GM23248 (cell line): Measurements from ENCODE around the gene CCL17. TPM values are rescaled to one million over a fixed set of nuclear protein-coding genes. Genes with fewer than 3 reads are reported as not detected.
A peak's percentile ranks its signal among the peaks of the same experiment; 100 is the strongest.

Source experiments
- DNase-seq: peaks from one replicate; pipeline ENCODE4 v3.0.0-alpha.2; 2015
- H2AFZ ChIP-seq: fragments of 200-600 bp; sonication (generic); 2 replicates; pipeline ENCODE4 v1.6.1; 2016; ENCODE audit warnings: antibody characterized with exemption
- H3F3A ChIP-seq: fragments of 200-600 bp; sonication (generic); 2 replicates; pipeline ENCODE4 v1.6.1; 2016; ENCODE audit warnings: mild to moderate bottlenecking, antibody characterized with exemption, mixed run types; ENCODE audit not compliant: insufficient read depth
- H3K27ac ChIP-seq: fragments of 200-600 bp; sonication (generic); 2 replicates; pipeline ENCODE4 v1.5.1; 2016; ENCODE audit warnings: mild to moderate bottlenecking
- H3K27me3 ChIP-seq: fragments of 200-600 bp; sonication (generic); replicated peaks from 2 replicates; pipeline ENCODE4 v1.6.1; 2016; ENCODE audit warnings: mild to moderate bottlenecking; ENCODE audit not compliant: insufficient read depth
- H3K36me3 ChIP-seq: fragments of 200-600 bp; sonication (generic); 2 replicates; pipeline ENCODE4 v1.6.1; 2016; ENCODE audit warnings: low read depth, mild to moderate bottlenecking
- H3K4me1 ChIP-seq: fragments of 200-600 bp; sonication (generic); 2 replicates; pipeline ENCODE4 v1.6.1; 2016; ENCODE audit warnings: mild to moderate bottlenecking; ENCODE audit not compliant: insufficient read depth
- H3K4me2 ChIP-seq: fragments of 200-600 bp; sonication (generic); one replicate; pipeline ENCODE4 v1.6.1; 2016; ENCODE audit warnings: mild to moderate bottlenecking; ENCODE audit not compliant: unreplicated experiment
- H3K4me3 ChIP-seq: fragments of 200-600 bp; sonication (generic); 2 replicates; pipeline ENCODE4 v1.5.1; 2016; ENCODE audit warnings: mild to moderate bottlenecking
- H3K79me2 ChIP-seq: fragments of 200-600 bp; sonication (generic); 2 replicates; pipeline ENCODE4 v1.6.1; 2016; ENCODE audit warnings: mild to moderate bottlenecking; ENCODE audit not compliant: insufficient read depth
- H3K9ac ChIP-seq: fragments of 200-600 bp; sonication (generic); 2 replicates; pipeline ENCODE4 v1.6.1; 2016; ENCODE audit warnings: mild to moderate bottlenecking
- H3K9me2 ChIP-seq: fragments of 200-600 bp; sonication (generic); 2 replicates; pipeline ENCODE4 v1.6.1; 2016; ENCODE audit warnings: mixed run types, mild to moderate bottlenecking, moderate library complexity; ENCODE audit not compliant: insufficient read depth
- H3K9me3 ChIP-seq: fragments of 200-600 bp; sonication (generic); one replicate; pipeline ENCODE4 v1.6.1; 2017; ENCODE audit warnings: low read depth
- H4K20me1 ChIP-seq: fragments of 200-600 bp; sonication (generic); 2 replicates; pipeline ENCODE4 v1.6.0; 2016; ENCODE audit not compliant: insufficient read depth
- EZH2 ChIP-seq: fragments of 200-600 bp; sonication (generic); IDR thresholded peaks from 2 replicates; pipeline ENCODE4 v1.6.1; 2018; ENCODE audit warnings: antibody characterized with exemption, mild to moderate bottlenecking; ENCODE audit not compliant: insufficient read depth, poor library complexity, severe bottlenecking
- EZH2phosphoT487 ChIP-seq: fragments of 200-600 bp; sonication (generic); IDR thresholded peaks from 2 replicates; pipeline ENCODE4 v1.6.1; 2018; ENCODE audit warnings: antibody characterized with exemption, moderate library complexity, mild to moderate bottlenecking, low read depth; ENCODE audit not compliant: insufficient read depth
- WGBS, 2 experiments: methylation state at CpG; one replicate each; pipeline ENCODE4 v1.1.6; 2015 to 2017; ENCODE audit warnings: low lambda C conversion rate in 2 of 2, low coverage in 1 of 2; ENCODE audit errors: missing lambda C conversion rate in 2 of 2; 5-methylcytosine and 5-hydroxymethylcytosine counted together
- in situ Hi-C: fragments of 300-500 bp; cut with MboI; formaldehyde crosslinking; loops from 2 replicates; pipeline ENCODE4 v1.15.0; 2020
- polyA plus RNA-seq: library from polyadenylated mRNA; unstranded; fragments of >200 nt; fragmentation: Nextera tagmentation; extraction: Ambion mirVana; gene quantifications from 2 replicates; pipeline ENCODE4 v1.2.1, GENCODE V29; 2016
- total RNA-seq: library from RNA; depleted of rRNA; stranded (reverse); fragments of >200 nt; shearing (Covaris generic); gene quantifications from 2 replicates; pipeline ENCODE4 v1.2.3, GENCODE V29; 2014; rRNA removed

CCL17 gene
- total and polyA plus RNA-seq, 2 experiments from 2014 or later: not detected

DNA sequence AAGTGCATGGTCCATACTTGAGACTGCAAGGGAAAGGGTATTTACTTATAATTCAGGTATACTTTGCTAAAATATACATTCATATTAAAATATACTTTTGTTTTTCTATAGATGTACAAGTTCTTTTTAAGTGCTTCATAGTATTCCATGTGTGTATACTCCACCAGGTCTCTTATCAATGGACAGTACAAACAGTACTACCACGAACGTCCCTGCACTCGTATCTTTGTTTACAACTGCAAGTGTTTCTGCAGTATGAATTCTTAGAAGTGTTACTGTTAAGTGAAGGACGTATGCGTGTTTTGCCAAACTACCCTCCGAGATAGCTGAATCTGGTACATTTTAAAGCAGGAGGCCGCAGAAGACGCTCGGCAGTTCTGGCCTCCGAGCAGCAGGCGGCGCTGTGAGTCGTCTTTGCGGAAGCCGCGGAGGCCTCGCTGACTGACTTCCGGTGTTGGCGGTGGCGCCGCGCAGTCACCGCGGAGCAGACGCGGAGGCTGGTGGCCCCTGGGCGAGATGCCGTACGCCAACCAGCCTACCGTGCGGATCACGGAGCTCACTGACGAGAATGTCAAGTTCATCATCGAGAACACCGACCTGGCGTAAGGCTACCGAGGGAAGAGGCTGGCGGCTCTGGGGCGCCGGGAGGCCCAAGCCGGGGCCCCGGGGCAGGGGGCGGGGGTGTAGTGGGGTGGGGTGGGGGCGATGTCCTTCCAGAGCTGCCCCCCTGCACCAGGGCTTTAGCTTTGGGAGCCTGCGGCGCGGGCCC is 57.8 kb downstream of the CCL17 start, which contains the start of gene POLR2C:
Gene POLR2C, plus strand, starts transcription at position 471 of the 769 bp plus-strand sequence. Its CDS starts 46 bp downstream, at position 517.
- peak within 1 kb of the TSS; percentile 92 for H3K4me2 ChIP-seq
- in situ Hi-C loops: no loop called here
- no peak within 1 kb of the TSS; the same call in 1 of the 2 replicates for H2AFZ ChIP-seq
- H3K36me3 ChIP-seq: peaks cover 21% of the 10 kb centered on the region; the same call in 1 of the 2 replicates
- TF ChIP-seq EZH2: no peak
- WGBS, 2 experiments: 1% methylated on average over 26 to 46 of the region's 47 CpGs
- peak within 1 kb of the TSS; percentile 85 for H3K9ac ChIP-seq
- no peaks in the 10 kb centered on the region for H3K9me3 ChIP-seq
- peaks cover 44% of the 10 kb centered on the region for H3K79me2 ChIP-seq
- H3K4me3 ChIP-seq: peak within 1 kb of the TSS; percentile 83
- H3K27ac ChIP-seq: peak within 1 kb of the TSS; percentile 48
- no peaks in the 10 kb centered on the region for H3K9me2 ChIP-seq
- H3F3A ChIP-seq: peaks cover 18% of the 10 kb centered on the region; the same call in 1 of the 2 replicates
- H3K4me1 ChIP-seq: peaks cover 12% of the 10 kb centered on the region
- no peaks in the 10 kb centered on the region for H3K27me3 ChIP-seq
- H4K20me1 ChIP-seq: no peaks in the 10 kb centered on the region; the same call in 1 of the 2 replicates
- DNase-seq: peak; percentile 91

DNA sequence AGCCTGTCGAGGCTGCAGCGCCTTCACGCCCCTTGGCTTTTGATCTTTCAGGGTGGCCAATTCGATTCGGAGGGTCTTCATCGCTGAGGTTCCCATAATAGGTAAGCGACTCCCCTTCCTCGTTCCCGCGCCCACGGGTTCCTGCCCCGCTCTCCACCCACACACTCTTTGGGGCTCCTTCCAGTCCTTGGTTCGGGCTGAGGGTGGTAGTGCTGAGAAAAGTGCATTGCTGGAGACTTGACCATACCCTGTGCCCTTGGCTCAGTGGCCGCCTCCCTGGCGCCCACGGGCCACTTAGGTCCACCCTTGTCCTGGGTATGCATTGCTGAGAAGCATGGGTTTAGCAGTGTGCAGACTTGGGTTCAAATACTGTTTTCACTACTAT is 58.4 kb downstream of the CCL17 start:
- Histone ChIP-seq H4K20me1 (no peaks in the 10 kb centered on the region; the same call in 1 of the 2 replicates), H3K79me2 (peaks cover 48% of the 10 kb centered on the region), H3K4me1 (peaks cover 12% of the 10 kb centered on the region), H2AFZ (no peak overlapping the region), H3K9ac (peak overlapping the region; percentile 85), H3K9me3 (no peaks in the 10 kb centered on the region), H3F3A (peaks cover 23% of the 10 kb centered on the region; the same call in 1 of the 2 replicates), H3K4me2 (peak overlapping the region; percentile 92), H3K27me3 (no peaks in the 10 kb centered on the region), H3K9me2 (no peaks in the 10 kb centered on the region), H3K27ac (peak overlapping the region; percentile 48), H3K4me3 (peak overlapping the region; percentile 83), H3K36me3 (peaks cover 26% of the 10 kb centered on the region; the same call in 1 of the 2 replicates)
- TF ChIP-seq EZH2 (no peak), EZH2phosphoT487 (no peak)
- in situ Hi-C loops: no loop called here
- WGBS, 2 experiments: 0 to 3% methylated on average over 10 to 16 of the region's 16 CpGs
- peak; percentile 65 for DNase-seq

DNA sequence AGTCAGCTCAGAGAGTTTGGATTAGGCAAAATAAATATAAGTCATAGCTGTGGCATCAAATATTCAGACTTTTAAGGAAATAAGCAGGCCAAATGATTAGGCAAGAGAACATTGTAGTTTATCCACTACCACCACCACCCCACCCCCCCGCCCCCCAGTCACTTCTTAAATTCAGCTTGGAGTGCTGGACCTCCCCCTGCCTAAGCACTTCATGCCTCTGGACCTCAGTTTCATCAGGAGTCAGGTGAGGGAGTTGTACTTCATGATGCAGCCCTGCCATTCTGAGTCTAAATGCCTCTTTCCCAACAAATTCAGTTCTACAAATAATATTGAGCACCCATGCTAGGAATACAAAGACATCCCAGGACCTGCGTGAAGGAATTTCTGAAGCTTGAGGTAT is 60.0 kb downstream of the CCL17 start:
- Histone ChIP-seq H3K4me1 (peaks cover 12% of the 10 kb centered on the region), H3K27me3 (no peaks in the 10 kb centered on the region), H3F3A (peaks cover 32% of the 10 kb centered on the region), H3K4me3 (no peak overlapping the region), H3K9me3 (no peaks in the 10 kb centered on the region), H3K9ac (peak overlapping the region; percentile 8; the same call in 1 of the 2 replicates), H3K4me2 (no peak overlapping the region), H3K79me2 (peaks cover 60% of the 10 kb centered on the region), H3K36me3 (peaks cover 34% of the 10 kb centered on the region; the same call in 1 of the 2 replicates), H3K27ac (no peak overlapping the region), H3K9me2 (no peaks in the 10 kb centered on the region), H4K20me1 (no peaks in the 10 kb centered on the region; the same call in 1 of the 2 replicates), H2AFZ (no peak overlapping the region)
- TF ChIP-seq EZH2 (no peak), EZH2phosphoT487 (no peak)
- in situ Hi-C loops: no loop called here
- no peak for DNase-seq
- WGBS, 2 experiments: 87 to 93% methylated on average over 2 of the region's 2 CpGs

Other genes with a start within 250 kb of the CCL17 start
- gene PSME3IP1, start 218.7 kb upstream of the CCL17 start, total RNA-seq: 39.7 and 42.2 TPM in 2 replicates
- gene PSME3IP1, start 218.7 kb upstream of the CCL17 start, polyA plus RNA-seq: 58.9 and 67.7 TPM in 2 replicates
- 34.7 and 42.7 TPM in 2 replicates for gene RSPRY1, start 218.4 kb upstream of the CCL17 start, total RNA-seq
- gene RSPRY1, start 218.4 kb upstream of the CCL17 start, polyA plus RNA-seq: 39.1 and 43.9 TPM in 2 replicates
- 116 and 136 TPM in 2 replicates for gene ARL2BP, start 159.5 kb upstream of the CCL17 start, total RNA-seq
- gene ARL2BP, start 159.5 kb upstream of the CCL17 start, polyA plus RNA-seq: 111 and 114 TPM in 2 replicates
- not detected in 2 replicates for gene PLLP, start 120.1 kb upstream of the CCL17 start, total RNA-seq
- gene PLLP, start 120.1 kb upstream of the CCL17 start, polyA plus RNA-seq: 0.44 and 0.46 TPM in 2 replicates
- gene CCL22, start 46.0 kb upstream of the CCL17 start, total RNA-seq: not detected in 2 replicates
- gene CCL22, start 46.0 kb upstream of the CCL17 start, polyA plus RNA-seq: 0.10 and 0.13 TPM in 2 replicates
- not detected in 2 replicates for gene CX3CL1, start 32.3 kb upstream of the CCL17 start, total RNA-seq
- not detected in 2 replicates for gene CX3CL1, start 32.3 kb upstream of the CCL17 start, polyA plus RNA-seq
- 35.7 TPM in 2 replicates for gene CIAPIN1, start 42.6 kb downstream of the CCL17 start, total RNA-seq
- gene CIAPIN1, start 42.6 kb downstream of the CCL17 start, polyA plus RNA-seq: 45.1 and 55.2 TPM in 2 replicates
- 31.5 and 41.3 TPM in 2 replicates for gene COQ9, start 42.7 kb downstream of the CCL17 start, total RNA-seq
- gene COQ9, start 42.7 kb downstream of the CCL17 start, polyA plus RNA-seq: 41.4 and 41.8 TPM in 2 replicates
- gene POLR2C, start 57.9 kb downstream of the CCL17 start, total RNA-seq: 152 and 163 TPM in 2 replicates
- gene POLR2C, start 57.9 kb downstream of the CCL17 start, polyA plus RNA-seq: 39.6 and 40.0 TPM in 2 replicates
- gene DOK4, start 81.7 kb downstream of the CCL17 start, total RNA-seq: 51.6 and 60.5 TPM in 2 replicates
- 44.6 and 47.1 TPM in 2 replicates for gene DOK4, start 81.7 kb downstream of the CCL17 start, polyA plus RNA-seq
- gene CCDC102A, start 131.8 kb downstream of the CCL17 start, total RNA-seq: 17.7 and 20.6 TPM in 2 replicates
- gene CCDC102A, start 131.8 kb downstream of the CCL17 start, polyA plus RNA-seq: 3.9 and 4.6 TPM in 2 replicates
- gene ADGRG5, start 137.9 kb downstream of the CCL17 start, total RNA-seq: not detected in 2 replicates
- gene ADGRG5, start 137.9 kb downstream of the CCL17 start, polyA plus RNA-seq: 0.05 and 0.18 TPM in 2 replicates
- gene ADGRG1, start 223.9 kb downstream of the CCL17 start, total RNA-seq: 0.54 and 0.89 TPM in 2 replicates
- 0.58 and 1.2 TPM in 2 replicates for gene ADGRG1, start 223.9 kb downstream of the CCL17 start, polyA plus RNA-seq